ENCODE data around the gene RECK.

DNA sequence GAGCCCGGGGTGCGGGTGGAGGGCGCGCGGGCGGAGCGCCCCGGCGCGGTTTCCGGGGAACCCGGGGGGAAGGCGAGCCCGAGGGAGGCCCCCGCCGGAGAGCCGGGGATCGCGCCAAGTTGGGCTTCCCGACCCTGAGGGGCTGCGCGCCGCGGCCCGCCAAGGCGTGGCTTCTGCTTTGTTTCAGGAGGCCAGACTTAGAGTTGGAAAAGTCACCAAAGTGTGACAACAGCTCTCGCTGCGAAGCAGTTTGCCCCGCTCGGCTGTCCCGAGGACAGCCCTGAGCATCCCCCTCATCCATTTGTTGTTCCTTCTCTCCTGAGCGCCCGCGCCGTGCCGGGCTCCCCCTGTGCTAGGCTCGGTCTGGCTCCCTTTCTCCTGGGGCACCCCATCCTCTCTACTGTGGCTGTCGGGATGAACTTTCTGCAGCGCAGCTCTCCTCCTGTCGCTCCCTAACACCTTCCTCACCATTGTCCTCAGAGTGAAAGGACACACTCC lies 100.2 kb downstream of the RECK start:
- TF ChIP-seq, protein P1, sequence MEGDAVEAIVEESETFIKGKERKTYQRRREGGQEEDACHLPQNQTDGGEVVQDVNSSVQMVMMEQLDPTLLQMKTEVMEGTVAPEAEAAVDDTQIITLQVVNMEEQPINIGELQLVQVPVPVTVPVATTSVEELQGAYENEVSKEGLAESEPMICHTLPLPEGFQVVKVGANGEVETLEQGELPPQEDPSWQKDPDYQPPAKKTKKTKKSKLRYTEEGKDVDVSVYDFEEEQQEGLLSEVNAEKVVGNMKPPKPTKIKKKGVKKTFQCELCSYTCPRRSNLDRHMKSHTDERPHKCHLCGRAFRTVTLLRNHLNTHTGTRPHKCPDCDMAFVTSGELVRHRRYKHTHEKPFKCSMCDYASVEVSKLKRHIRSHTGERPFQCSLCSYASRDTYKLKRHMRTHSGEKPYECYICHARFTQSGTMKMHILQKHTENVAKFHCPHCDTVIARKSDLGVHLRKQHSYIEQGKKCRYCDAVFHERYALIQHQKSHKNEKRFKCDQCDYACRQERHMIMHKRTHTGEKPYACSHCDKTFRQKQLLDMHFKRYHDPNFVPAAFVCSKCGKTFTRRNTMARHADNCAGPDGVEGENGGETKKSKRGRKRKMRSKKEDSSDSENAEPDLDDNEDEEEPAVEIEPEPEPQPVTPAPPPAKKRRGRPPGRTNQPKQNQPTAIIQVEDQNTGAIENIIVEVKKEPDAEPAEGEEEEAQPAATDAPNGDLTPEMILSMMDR (IDR thresholded peaks at IDR 0.05): no peak
- TF ChIP-seq POLR2A (IDR thresholded peaks at IDR 0.05): no peak
- no peak for TF ChIP-seq POLR2AphosphoS5 (IDR thresholded peaks at IDR 0.05)

Measured in breast epithelium (tissue), 3 donors.